HG02571 (cell line): ENCODE measurements around the gene SH3GLB2.
"Not testable (repeated sequence)": the region's sequence is repeated elsewhere in the genome, so short reads cannot be mapped to it uniquely, and the experiment has no call there.

ENCODE experiments used
- ATAC-seq: cut with Tn5 transposase; IDR thresholded peaks from one replicate; pipeline ENCODE4 v1.9.1; 2021; ENCODE audit warnings: mild to moderate bottlenecking, moderate library complexity; ENCODE audit not compliant: unreplicated experiment

The SH3GLB2 gene

GRCh38 chr9:129002992-129003391 lies 25.1 kb downstream of the SH3GLB2 start:
- ATAC-seq: no peak

- no peak for ATAC-seq
Observed at GRCh38 chr9:129001504-129002325, 26.4 kb downstream of the SH3GLB2 start.

DNA sequence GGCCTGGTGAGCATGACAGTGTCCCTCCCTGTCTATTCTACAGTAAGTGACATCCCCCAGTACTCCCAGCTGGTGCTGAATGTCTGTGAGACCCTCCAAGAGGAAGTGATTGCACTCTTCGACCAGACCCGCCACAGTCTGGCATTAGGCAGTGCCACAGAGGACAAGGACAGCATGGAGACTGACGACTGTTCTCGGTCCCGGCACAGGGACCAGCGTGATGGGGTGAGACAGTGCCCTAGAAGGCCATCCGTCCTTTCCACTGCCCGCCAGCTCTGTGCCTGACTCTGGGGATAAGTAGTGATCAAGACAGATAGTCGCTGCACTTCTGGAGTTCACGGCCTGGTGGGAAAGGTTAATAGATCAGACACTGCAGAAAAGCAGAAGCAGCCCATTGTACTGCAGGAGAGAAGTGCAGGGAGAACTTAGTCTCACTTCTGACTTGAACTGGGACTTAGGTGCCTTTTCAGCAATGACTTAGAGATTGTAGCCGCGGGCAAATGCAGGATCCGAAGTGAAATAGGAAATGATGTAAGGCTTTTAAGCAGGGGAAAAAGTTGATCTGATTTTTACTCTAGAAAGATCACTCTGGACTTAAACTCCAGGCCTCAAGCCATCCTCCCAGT lies 28.4 kb downstream of the SH3GLB2 start:
- ATAC-seq: no peak

GRCh38 chr9:128998462-128998861 lies 29.7 kb downstream of the SH3GLB2 start:
- no peak for ATAC-seq

GRCh38 chr9:128995791-128996190 lies 32.3 kb downstream of the SH3GLB2 start:
- ATAC-seq: no peak

- no peak for ATAC-seq
Observed at GRCh38 chr9:128992995-128993394, 35.1 kb downstream of the SH3GLB2 start.

GRCh38 chr9:128987805-128988204 lies 40.3 kb downstream of the SH3GLB2 start:
- ATAC-seq: no peak

- ATAC-seq: no peak
Observed at GRCh38 chr9:128986671-128987070, 41.5 kb downstream of the SH3GLB2 start.

DNA sequence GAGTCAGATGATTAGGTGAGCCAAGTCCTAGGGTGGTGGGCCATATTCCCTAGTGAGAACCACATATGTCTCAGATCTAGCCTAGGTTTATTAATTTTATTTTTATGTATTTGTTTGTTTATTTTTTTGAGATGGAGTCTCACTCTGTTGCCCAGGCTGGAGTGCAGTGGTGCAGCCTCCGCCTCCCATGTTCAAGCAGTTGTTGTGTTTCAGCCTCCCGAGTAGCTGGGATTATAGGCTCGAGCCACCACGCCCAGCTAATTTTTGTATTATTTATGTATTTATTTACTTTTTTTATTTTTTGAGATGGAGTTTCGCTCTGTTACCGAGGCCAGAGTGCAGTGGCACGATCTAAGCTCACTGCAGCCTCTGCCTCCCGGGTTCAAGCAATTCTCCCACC lies 44.6 kb downstream of the SH3GLB2 start:
- ATAC-seq: no peak

DNA sequence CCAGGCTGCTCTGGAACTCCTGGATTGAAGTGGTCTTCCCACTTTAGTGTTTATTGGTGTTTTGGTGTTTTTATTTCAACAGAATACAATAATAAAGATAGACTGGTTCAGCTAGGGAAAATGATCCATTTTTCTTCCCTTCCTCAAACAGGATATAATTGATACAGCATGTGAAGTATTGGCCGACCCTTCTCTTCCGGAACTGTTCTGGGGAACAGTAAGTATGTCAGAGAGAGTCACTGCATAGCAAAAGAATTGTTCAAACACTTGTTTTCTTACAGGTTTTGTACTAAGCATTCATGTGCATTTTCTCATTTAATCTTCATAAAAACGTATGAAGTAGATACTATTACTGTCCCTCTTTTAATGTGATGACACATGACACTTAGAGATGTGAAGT lies 49.0 kb downstream of the SH3GLB2 start:
- ATAC-seq: no peak

DNA sequence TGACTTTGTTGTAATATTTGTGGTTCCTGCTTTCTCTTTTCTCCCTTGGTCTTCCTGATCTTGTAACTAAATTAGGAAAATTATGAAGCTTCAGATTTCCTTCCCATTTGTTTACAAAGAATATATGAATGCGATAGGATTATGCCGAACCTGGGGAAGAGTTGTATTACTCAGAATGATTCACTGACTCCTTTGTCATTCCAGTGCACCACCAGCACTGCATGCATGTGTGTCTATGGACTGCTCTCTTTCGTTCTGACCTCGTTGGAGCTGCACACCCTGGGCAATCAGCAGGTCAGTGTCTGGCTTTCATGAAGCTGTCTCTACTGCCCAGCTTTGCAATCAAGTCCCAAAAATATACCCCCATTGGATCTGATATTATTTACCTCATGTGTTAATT lies 55.2 kb downstream of the SH3GLB2 start:
- ATAC-seq: no peak

GRCh38 chr9:128969491-128969890 lies 58.6 kb downstream of the SH3GLB2 start:
- ATAC-seq: no peak

DNA sequence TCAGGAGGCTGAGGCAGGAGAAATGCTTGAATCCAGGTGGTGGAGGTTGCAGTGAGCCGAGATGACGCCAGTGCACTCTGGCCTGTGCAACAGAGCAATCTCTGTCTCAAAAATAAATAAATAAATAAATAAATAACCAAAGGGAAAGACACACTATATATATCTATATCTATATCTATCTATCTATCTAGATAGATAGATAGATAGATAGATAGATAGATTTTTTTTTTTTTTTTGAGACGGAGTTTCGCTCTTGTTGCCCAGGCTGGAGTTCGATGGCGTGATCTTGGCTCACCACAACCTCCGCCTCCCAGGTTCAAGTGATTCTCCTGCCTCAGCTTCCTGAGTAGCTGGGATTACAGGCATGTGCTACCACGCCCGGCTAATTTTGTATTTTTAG lies 66.7 kb downstream of the SH3GLB2 start:
- ATAC-seq: not testable (repeated sequence)
